Activated CD8-positive, alpha-beta memory T cell treated with anti-CD3 and anti-CD28 coated beads for 48 hours (primary cell): ENCODE results near the gene SVOPL.

Experiments
- DNase-seq, 3 experiments: peaks; one replicate each; pipeline ENCODE4 v3.0.0-alpha.2; 2020; ENCODE audit warnings: low read depth in 2 of 3, low spot score in 2 of 3

The SVOPL gene

DNA sequence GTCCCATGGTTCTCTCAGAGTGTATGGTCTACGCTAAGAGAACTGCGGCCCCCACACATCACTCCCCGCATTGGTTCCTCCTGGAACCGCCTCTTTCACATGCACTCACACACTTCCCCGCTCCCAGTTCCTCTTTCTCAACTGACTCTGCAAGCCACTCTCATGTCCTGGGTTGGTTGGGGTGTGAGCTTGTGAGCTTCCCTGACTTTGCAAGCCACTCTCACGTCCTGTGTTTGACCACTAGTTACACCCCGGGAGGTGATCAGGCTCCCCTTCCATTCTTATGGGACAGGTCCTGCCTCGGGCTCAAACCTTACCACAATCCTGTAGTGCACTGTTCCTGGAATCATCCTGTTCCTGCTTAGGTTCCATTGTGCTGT lies 136.1 kb downstream of the SVOPL start:
- DNase-seq, result no peak

DNA sequence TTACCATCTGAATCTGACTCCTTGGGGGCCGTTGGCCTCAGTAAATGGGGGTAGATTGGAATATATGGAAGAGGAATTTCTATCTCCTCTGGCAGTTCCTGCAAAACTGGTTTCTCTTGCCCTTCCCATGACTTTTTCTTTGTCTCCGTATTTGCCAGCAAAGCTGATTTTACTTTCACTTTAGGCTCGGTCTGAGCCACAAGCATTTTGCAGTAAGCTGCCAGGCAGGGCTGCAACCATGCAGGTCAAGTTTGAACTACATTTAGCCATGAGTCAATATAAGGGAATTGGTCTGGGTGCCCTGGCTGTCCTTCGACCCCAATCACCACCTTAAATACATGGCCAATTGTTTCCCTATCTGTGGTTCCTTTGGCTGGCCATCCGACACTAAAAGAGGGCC lies 136.8 kb downstream of the SVOPL start:
- no peak for DNase-seq

DNA sequence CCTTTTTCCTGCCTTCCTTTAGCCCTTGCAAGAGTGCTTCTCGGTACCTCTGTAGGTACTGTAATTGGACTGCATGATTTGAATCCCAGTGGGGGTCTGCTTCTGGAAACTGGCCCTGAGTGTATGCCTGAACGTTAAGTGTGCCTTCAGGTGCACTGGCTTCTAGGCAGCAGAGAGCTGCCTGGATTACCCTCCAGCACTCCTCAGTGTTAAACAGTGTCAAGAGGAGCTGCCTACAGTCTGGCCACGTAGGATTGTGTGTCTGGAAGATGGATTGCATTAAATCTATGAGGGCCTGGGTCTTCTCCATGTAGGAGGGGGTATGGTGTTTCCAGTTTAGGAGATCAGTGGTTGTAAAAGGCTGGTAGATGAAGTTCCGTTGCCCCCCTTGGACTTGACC lies 137.4 kb downstream of the SVOPL start:
- DNase-seq, result no peak

GRCh38 chr7:138559448-138559847 lies 141.7 kb downstream of the SVOPL start:
- no peak for DNase-seq

- DNase-seq, result no peak
These were observed 144.2 kb downstream of the SVOPL start for GRCh38 chr7:138556771-138557484.

DNA sequence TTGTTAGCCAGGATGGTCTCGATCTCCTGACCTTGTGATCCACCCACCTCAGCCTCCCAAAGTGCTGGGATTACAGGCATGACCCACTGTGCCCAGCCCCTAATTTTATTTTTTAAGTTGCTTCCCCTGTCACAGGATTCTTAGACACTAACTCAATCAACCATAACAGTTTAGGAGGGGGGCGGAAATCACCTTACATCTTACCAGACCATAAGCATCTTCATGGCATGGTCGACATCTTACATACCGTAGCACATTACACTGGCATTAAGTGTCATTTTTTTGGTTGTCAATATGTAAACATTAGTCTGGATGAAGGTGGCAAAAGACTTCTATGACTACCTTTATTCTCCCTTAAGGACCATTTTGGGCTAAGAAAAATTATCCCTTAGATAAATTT lies 145.5 kb downstream of the SVOPL start:
- DNase-seq, result no peak

DNA sequence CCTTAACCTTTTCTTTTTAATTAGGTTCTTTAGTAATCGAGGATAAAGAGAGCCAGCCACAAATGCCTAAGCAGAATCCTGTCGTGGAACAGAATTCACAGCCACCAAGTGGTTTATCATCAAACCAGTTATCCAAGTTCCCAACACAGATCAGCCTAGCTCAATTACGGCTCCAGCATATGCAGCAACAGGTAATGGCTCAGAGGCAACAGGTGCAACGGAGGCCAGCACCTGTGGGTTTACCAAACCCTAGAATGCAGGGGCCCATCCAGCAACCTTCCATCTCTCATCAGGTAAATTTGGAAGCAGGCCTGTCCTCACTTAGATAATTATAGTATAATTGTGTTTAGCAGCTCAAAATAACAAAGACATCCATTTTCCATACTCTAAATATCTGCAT lies 146.5 kb downstream of the SVOPL start:
- DNase-seq, result no peak

DNA sequence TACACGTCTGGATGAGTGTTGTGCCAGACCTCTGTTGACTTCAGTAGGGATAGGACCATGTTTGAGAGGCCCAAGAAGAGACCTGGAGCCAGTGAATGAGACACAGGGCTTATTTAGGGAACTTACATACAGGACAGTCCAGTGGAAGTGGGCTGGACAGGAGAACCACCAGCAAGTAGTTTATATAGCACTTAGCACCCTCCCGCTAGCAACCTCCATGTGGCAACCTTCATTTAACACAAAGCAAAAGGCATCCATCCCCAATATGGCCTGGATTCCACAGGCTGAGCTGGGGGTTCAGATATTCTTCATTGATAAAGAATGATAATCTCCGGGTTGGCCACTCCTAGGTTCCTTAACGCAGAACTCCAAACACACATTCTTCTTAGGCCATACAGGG lies 147.4 kb downstream of the SVOPL start:
- DNase-seq, result no peak

GRCh38 chr7:138551102-138551501 lies 150.1 kb downstream of the SVOPL start:
- DNase-seq, result no peak

GRCh38 chr7:138550337-138550736 lies 150.8 kb downstream of the SVOPL start:
- DNase-seq, result no peak

GRCh38 chr7:138549082-138549481 lies 152.1 kb downstream of the SVOPL start:
- DNase-seq, result no peak

DNA sequence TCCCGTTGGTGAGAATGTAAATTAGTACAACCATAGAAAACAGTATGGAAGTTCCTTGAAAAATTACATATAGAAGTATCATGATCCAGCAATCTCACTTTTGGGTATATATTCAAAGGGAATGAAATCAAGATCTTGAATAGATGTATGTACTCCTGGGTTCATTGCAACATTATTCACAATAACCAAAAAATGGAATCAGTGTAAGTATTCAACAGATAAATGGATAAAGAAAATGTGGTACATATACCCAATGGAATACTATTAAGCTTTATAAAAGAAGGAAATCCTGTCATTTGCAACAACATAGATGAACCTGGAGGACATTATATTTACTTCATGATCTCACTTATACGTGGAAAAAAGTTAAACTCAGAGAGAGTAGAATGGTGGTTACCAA lies 154.3 kb downstream of the SVOPL start:
- DNase-seq, result no peak

- DNase-seq, result no peak
These were observed 155.0 kb downstream of the SVOPL start for GRCh38 chr7:138546064-138546619.

DNA sequence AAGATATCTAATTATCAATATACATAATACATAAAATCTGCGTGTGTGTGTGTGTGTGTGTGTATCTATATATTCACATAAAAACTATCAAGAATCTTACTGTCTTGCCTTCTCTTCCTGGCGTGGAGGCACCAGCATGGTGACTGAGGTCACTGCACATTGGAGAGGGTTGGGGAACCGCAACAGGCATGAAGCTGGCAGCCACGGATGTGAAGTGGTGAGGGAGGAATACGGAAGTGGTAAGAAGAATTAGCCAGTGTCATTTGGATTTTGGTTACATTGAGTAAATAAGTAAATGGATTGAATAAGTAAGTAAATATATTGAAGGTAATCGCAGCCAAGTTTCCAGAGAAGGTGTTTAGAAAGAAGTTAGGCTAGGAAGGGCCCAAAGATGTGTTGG lies 156.0 kb downstream of the SVOPL start:
- no peak for DNase-seq
